ENCODE results near the gene EPAS1. TPM values are rescaled to one million over a fixed set of nuclear protein-coding genes. Genes with fewer than 3 reads are reported as not detected.

EPAS1 gene
- total and polyA plus RNA-seq, 2 donors = 42.8 to 163 TPM

GRCh38 chr2:46264447-46264846 lies 32.8 kb upstream of the EPAS1 start:
- H3K27ac ChIP-seq (ENCODE audit: low read depth) = no peak overlapping the region
- H3K4me1 ChIP-seq (ENCODE audit: insufficient read depth) = peaks cover 2% of the 10 kb centered on the region
- DNase-seq (ENCODE audit: extremely low spot score) = no peak
- H3K4me3 ChIP-seq (ENCODE audit: low read depth, low read length) = no peak overlapping the region
- 87% methylated on average over 2 of the region's 2 CpGs for WGBS
- no peaks in the 10 kb centered on the region for H3K36me3 ChIP-seq (ENCODE audit: insufficient read depth)

- Histone ChIP-seq H3K36me3 (ENCODE audit: insufficient read depth) (no peaks in the 10 kb centered on the region), H3K4me1 (ENCODE audit: insufficient read depth) (peaks cover 2% of the 10 kb centered on the region), H3K4me3 (ENCODE audit: low read depth, low read length) (no peak overlapping the region), H3K27ac (ENCODE audit: low read depth) (no peak overlapping the region)
- WGBS = 87% methylated on average over 5 of the region's 5 CpGs
- no peak for DNase-seq (ENCODE audit: extremely low spot score)
Observed at GRCh38 chr2:46266134-46266533, 31.1 kb upstream of the EPAS1 start.

DNA sequence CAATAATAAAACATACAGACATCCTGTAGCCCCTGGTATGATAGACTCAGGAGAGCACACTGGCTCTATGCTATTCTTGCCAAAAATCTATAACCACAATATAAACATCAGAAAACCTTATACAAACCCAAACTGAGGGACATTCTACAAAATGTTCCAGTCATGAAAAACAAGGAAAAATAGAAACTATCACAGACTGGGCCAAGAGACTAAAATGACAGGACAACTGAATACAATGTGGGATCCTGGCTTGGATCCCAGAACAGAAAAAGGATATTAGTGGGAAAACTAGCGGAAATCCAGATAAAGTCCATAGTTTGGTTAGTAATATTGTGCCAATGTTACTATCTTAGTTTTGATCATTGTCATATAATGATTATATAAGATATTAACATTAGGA lies 29.6 kb upstream of the EPAS1 start:
- Histone ChIP-seq H3K4me3 (ENCODE audit: low read depth, low read length) (no peak overlapping the region), H3K36me3 (ENCODE audit: insufficient read depth) (no peaks in the 10 kb centered on the region), H3K27ac (ENCODE audit: low read depth) (no peak overlapping the region), H3K4me1 (ENCODE audit: insufficient read depth) (peaks cover 2% of the 10 kb centered on the region)
- WGBS = 52% methylated on average over 1 of the region's 1 CpG
- DNase-seq (ENCODE audit: extremely low spot score) = no peak

- DNase-seq (ENCODE audit: extremely low spot score) = no peak
- H3K4me3 ChIP-seq (ENCODE audit: low read depth, low read length) = no peak overlapping the region
- 42% methylated on average over 2 of the region's 2 CpGs for WGBS
- H3K4me1 ChIP-seq (ENCODE audit: insufficient read depth) = peaks cover 2% of the 10 kb centered on the region
- no peaks in the 10 kb centered on the region for H3K36me3 ChIP-seq (ENCODE audit: insufficient read depth)
- no peak overlapping the region for H3K27ac ChIP-seq (ENCODE audit: low read depth)
Observed at GRCh38 chr2:46268196-46268595, 29.0 kb upstream of the EPAS1 start.

GRCh38 chr2:46269001-46269400 lies 28.2 kb upstream of the EPAS1 start:
- Histone ChIP-seq H3K4me1 (ENCODE audit: insufficient read depth) (peaks cover 2% of the 10 kb centered on the region), H3K4me3 (ENCODE audit: low read depth, low read length) (no peak overlapping the region), H3K36me3 (ENCODE audit: insufficient read depth) (no peaks in the 10 kb centered on the region), H3K27ac (ENCODE audit: low read depth) (no peak overlapping the region)
- no peak for DNase-seq (ENCODE audit: extremely low spot score)
- 92% methylated on average over 4 of the region's 4 CpGs for WGBS

DNA sequence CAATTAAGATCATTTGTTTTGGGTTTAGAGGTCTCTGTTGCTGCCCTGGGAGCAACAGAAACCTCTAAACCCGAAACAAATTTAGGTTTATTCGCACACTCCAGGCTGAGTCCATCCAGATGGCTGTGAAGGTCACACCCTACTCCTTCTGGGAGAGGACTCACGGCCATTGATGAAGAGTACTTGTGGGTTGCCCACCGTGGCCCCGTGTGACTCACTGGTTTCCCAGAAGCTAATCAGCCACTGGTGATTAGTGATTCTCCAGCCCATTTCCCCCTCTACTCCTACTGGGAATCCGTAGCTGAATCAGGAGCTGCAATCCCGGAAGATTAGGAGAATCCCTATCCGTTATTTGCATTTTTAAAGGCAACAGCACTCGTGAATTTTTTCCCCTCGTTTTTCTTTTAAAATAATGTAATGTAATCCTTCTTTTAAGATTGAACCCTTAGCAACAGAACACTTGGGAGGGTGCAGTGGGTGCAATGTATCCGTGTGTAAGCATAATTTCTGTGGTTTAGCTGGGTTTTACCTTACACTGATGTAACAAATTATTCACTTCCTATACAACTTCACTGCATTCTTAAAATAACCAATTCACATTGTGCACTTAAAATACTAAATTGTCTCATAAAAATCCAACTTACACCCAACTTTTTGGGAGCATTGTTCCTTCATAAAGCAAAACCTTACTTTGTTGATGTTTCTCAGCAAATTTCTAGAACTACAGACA lies 27.5 kb upstream of the EPAS1 start:
- WGBS = 72% methylated on average over 11 of the region's 11 CpGs
- no peak for DNase-seq (ENCODE audit: extremely low spot score)
- H3K4me1 ChIP-seq (ENCODE audit: insufficient read depth) = peaks cover 2% of the 10 kb centered on the region
- H3K27ac ChIP-seq (ENCODE audit: low read depth) = no peak overlapping the region
- no peak overlapping the region for H3K4me3 ChIP-seq (ENCODE audit: low read depth, low read length)
- no peaks in the 10 kb centered on the region for H3K36me3 ChIP-seq (ENCODE audit: insufficient read depth)

DNA sequence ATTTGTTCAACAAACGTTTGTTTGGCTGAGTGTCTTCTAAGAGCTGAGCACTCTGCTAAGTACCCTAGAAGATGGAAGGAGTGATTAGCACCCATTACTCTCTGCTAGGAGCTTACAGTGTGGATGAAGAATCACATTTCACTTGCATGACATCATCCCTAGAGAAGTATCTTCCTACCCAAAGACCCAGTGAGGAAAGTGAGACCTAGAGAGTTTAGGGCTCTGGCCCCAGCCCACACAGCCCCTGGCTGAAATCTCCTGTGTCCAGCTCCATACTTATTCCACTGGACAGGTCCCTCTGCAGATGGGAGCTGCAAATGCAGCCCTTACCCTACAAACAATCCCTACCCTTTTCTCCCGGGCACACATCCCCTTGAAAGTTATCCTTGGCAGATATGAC lies 26.8 kb upstream of the EPAS1 start:
- DNase-seq (ENCODE audit: extremely low spot score) = no peak
- WGBS = 68% methylated on average over 2 of the region's 2 CpGs
- no peak overlapping the region for H3K27ac ChIP-seq (ENCODE audit: low read depth)

DNA sequence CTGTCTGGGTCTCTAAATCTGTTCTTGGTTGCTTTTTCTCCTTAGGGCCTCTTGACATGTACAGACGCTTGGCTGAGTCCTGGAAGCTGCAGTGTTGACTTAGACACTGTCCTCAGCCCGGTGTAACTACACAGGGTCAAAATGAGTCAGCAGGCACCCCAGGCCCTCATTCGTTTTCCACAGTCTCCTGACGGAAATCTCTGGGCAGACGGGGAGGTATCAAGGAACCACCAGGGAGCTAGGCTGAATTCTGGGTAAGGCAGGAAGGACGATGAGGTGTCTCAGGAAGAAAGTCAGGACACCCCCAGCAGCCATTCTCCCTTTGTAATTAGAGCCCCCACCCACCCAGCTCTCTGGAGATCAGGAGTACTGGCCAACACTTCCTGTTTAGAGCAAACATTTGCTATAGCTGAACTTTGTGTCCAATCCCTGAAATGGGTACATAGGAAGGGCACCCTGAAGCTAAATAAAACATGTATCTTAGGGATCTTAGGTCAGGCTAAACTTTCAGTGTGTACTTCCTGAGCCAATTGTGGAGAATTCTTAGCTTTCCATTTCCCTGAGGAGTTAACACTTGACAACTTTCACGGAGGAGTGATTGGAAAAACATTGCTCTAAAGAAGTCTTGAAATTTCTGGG lies 23.9 kb upstream of the EPAS1 start:
- DNase-seq (ENCODE audit: extremely low spot score) = no peak
- no peak overlapping the region for H3K4me3 ChIP-seq (ENCODE audit: low read depth, low read length)
- H3K36me3 ChIP-seq (ENCODE audit: insufficient read depth) = no peaks in the 10 kb centered on the region
- H3K4me1 ChIP-seq (ENCODE audit: insufficient read depth) = no peaks in the 10 kb centered on the region
- H3K27ac ChIP-seq (ENCODE audit: low read depth) = no peak overlapping the region
- WGBS = 78% methylated on average over 7 of the region's 7 CpGs

More for the DNA sequence above, 26.8 kb upstream of the EPAS1 start:
- Histone ChIP-seq H3K4me3 (ENCODE audit: low read depth, low read length) (no peak overlapping the region), H3K36me3 (ENCODE audit: insufficient read depth) (no peaks in the 10 kb centered on the region), H3K4me1 (ENCODE audit: insufficient read depth) (peaks cover 2% of the 10 kb centered on the region)

- Histone ChIP-seq H3K4me1 (ENCODE audit: insufficient read depth) (no peaks in the 10 kb centered on the region), H3K27ac (ENCODE audit: low read depth) (no peak overlapping the region), H3K4me3 (ENCODE audit: low read depth, low read length) (no peak overlapping the region), H3K36me3 (ENCODE audit: insufficient read depth) (no peaks in the 10 kb centered on the region)
- WGBS = 83% methylated on average over 5 of the region's 5 CpGs
- DNase-seq (ENCODE audit: extremely low spot score) = no peak
Observed at GRCh38 chr2:46273919-46274318, 23.3 kb upstream of the EPAS1 start.

DNA sequence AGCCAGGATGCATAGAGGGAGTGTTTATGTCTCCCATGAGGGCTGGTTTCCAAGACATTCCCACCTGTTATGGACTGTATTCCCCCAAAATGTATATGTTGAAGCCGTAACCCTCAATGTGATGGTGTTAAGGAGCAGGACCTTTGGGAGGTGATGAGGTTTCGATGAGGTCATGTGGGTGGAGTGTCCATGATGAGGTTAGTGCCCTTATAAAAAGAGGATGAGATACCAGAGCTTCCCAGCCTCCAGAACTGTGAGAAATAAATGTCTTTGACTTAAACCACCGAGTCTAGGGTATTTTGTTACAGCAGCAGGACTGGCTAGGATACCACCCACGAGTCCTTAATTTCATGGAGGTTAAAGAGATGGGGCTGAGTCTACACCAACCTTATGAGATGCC lies 22.6 kb upstream of the EPAS1 start:
- H3K36me3 ChIP-seq (ENCODE audit: insufficient read depth) = no peaks in the 10 kb centered on the region
- 92% methylated on average over 4 of the region's 4 CpGs for WGBS
- no peak overlapping the region for H3K27ac ChIP-seq (ENCODE audit: low read depth)
- no peak overlapping the region for H3K4me3 ChIP-seq (ENCODE audit: low read depth, low read length)
- no peaks in the 10 kb centered on the region for H3K4me1 ChIP-seq (ENCODE audit: insufficient read depth)
- DNase-seq (ENCODE audit: extremely low spot score) = no peak

- Histone ChIP-seq H3K27ac (ENCODE audit: low read depth) (no peak overlapping the region), H3K36me3 (ENCODE audit: insufficient read depth) (no peaks in the 10 kb centered on the region), H3K4me1 (ENCODE audit: insufficient read depth) (no peaks in the 10 kb centered on the region), H3K4me3 (ENCODE audit: low read depth, low read length) (no peak overlapping the region)
- DNase-seq (ENCODE audit: extremely low spot score) = no peak
- WGBS = 55% methylated on average over 20 of the region's 20 CpGs
Observed at GRCh38 chr2:46275995-46276394, 21.2 kb upstream of the EPAS1 start.

DNA sequence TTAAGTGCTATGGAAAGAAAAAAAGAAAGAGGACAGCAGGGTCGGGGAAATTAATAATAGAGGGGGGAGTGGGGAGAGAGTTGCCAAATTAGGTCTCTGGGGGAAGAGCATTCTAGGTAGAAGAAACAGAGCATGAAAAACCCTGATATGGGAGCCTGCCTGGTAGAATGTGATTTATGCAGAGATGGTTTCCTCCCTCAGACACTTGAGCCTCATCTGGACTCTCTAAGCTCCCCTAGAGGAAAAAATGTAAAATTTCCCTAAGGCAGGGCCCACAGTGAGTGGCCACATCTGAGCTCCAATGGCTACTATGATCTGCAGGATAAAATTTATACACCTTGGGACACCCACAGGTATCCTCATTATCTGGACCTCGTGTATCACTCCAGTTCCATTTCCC lies 20.6 kb upstream of the EPAS1 start:
- Histone ChIP-seq H3K36me3 (ENCODE audit: insufficient read depth) (no peaks in the 10 kb centered on the region), H3K4me1 (ENCODE audit: insufficient read depth) (no peaks in the 10 kb centered on the region), H3K4me3 (ENCODE audit: low read depth, low read length) (no peak overlapping the region), H3K27ac (ENCODE audit: low read depth) (no peak overlapping the region)
- no peak for DNase-seq (ENCODE audit: extremely low spot score)
- WGBS = 75% methylated on average over 2 of the region's 2 CpGs

GRCh38 chr2:46277431-46278190 lies 19.6 kb upstream of the EPAS1 start:
- 85% methylated on average over 7 of the region's 7 CpGs for WGBS
- Histone ChIP-seq H3K27ac (ENCODE audit: low read depth) (no peak overlapping the region), H3K36me3 (ENCODE audit: insufficient read depth) (no peaks in the 10 kb centered on the region), H3K4me3 (ENCODE audit: low read depth, low read length) (no peak overlapping the region), H3K4me1 (ENCODE audit: insufficient read depth) (no peaks in the 10 kb centered on the region)
- DNase-seq (ENCODE audit: extremely low spot score) = no peak

GRCh38 chr2:46278952-46279351 lies 18.3 kb upstream of the EPAS1 start:
- Histone ChIP-seq H3K36me3 (ENCODE audit: insufficient read depth) (no peaks in the 10 kb centered on the region), H3K4me3 (ENCODE audit: low read depth, low read length) (no peak overlapping the region), H3K27ac (ENCODE audit: low read depth) (no peak overlapping the region), H3K4me1 (ENCODE audit: insufficient read depth) (no peaks in the 10 kb centered on the region)
- WGBS = 56% methylated on average over 3 of the region's 3 CpGs
- no peak for DNase-seq (ENCODE audit: extremely low spot score)

Measured in urinary bladder (tissue), 4 donors.